Stimulated activated CD4-positive, alpha-beta T cell treated with anti-CD3 and anti-CD28 coated beads, TNF-alpha, amount 100 ng/mL, for 48 hours (primary cell): Measurements from ENCODE around the gene PPFIBP2.

Experiments used
- DNase-seq, 3 donors: peaks; one replicate each; pipeline ENCODE4 v3.0.0-alpha.2; 2020; ENCODE audit warnings: low read depth in 3 of 3

The PPFIBP2 gene

DNA sequence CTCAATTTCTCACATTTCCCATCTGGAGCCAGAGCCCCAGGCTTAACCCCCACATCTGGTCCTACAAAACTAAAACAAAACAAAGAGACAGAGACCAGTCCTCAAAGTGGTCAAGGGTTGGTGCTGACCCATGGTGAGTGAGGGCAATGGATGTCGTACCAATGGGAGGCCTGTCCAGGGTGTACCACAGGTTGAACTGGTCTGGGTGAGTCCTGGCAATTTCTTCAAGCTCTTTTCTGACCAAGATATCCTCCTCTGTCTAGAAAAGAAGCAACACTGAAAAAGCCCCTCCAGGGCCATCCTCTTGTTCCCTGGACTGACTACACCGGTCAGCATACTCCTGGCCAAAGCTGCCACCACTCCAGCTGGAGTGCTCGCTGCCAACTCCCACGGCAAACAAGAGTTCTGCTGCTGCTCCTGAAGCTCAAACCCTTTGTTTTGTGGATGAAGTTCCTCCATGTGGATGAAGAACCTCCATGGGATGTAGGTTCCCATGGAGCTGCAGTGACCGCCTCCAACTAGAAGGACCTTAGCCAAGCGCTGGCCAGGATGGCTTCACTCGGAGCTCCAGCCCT is 152.6 kb downstream of the PPFIBP2 start:
- no peak for DNase-seq

DNA sequence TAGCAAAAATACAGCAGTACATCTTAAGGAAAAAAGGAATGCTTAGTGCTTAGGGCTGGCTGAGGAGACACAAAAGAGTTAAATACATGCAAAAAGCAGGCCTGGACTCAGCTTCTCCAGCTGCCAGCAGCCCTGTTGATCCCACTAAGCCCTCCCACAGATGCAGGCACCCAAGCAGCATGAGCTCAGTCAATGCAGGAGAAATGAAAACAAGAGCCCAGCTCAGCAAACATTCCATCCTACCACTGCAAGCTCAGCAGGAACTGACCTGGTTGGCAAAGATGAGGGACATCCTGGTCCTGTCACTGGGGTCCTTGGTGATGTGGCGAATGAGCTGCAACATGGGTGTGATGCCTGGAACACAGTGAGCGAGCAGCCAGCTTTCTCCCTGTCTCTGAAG is 153.7 kb downstream of the PPFIBP2 start:
- DNase-seq = no peak

DNA sequence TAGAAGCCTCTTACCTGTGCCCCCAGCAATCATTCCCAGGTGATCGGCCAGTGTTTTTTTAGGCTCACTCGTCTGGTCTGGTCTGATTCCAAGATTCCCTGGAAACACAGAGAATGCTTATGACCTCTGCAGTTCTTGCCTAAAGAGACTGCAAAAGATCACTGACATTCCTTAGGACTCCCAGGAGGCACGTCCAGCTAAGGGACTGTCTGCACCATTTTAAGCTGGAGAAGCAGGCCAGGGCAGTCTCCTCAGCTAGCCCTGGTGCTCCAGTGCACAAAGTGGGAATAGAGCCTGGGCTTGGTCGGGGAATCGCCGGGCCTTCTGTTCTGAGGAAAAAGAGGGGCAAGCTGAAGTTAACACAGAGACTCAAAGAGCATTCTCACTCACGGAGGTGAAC is 154.7 kb downstream of the PPFIBP2 start:
- no peak for DNase-seq

DNA sequence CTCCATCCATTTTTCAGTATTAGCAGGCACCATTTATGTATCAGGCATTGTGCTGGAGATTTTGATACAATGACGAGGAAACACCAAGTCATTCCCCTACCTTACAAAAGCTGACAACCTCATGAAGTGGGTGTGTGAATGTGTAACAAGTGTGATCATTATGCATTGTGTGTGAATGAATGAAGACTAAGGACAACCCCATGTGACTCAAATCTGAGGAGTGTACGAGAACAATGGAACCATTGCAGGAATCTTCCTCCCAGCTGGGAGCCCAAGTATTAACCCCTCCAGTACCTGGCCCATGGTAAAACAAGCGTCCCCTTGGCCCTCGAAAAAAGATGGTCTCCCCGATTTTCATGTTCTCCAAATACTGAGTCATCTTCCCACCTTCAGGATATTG is 155.1 kb downstream of the PPFIBP2 start:
- no peak for DNase-seq

DNA sequence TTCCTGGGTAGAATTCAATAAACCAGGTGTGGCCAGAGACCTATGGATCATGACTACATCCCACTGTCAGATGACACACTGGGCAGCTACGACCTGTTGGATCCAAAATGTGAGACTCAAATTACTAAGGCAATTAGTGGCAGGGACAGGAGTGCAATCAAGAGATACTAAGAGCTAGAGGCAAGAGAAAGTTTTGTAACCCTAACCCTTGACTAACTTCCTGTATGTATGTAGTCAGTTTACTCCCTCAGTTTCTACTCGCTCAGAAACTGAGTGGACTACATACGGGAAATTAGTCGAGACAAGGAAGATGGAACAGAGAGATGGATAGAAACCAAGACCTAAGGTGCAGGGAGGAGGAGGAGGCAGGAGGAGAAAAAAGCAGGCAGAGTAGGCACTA is 156.8 kb downstream of the PPFIBP2 start:
- DNase-seq = no peak

DNA sequence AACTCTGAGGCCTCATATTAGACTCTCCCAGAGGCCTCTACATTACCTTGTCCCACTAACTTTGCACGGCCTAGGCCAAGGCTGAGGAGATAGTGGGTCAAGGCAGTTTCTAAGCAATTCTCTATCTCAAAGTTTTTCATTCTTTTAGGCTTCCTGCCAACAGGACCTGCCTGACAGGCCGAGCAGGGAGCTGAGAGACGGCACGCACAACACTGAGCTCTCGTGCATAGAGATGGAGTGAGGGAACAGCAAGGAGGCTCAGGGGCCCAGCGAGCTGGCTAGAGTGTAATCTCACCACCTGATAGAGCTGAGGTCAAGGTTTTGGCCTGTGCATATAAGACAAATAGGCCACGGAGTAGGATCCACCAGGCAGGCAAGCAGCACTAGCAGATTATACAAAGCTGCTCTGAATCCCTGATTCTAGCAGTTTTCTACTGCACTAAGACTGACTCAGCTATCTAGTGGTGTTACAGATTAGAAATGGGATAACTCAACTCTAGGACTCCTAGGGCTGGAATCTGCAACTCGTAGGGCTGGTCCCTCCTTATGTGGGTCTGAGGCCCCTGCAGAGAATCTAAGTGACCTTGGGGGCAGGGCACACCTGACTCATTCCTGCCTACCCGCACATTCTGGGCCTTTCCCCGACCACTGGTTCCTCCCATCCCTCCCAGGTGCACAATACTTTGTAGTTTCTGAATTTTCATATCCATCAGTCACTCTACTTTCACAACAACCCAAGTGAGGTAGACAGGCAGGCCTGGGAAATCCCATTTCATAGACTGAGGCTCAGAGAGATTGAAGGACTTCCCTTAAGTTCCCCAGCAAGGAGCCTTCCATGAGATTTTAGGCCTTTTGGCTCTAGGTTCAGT is 157.8 kb downstream of the PPFIBP2 start:
- peak in 1 of 3 donors; percentile 34 for DNase-seq

DNA sequence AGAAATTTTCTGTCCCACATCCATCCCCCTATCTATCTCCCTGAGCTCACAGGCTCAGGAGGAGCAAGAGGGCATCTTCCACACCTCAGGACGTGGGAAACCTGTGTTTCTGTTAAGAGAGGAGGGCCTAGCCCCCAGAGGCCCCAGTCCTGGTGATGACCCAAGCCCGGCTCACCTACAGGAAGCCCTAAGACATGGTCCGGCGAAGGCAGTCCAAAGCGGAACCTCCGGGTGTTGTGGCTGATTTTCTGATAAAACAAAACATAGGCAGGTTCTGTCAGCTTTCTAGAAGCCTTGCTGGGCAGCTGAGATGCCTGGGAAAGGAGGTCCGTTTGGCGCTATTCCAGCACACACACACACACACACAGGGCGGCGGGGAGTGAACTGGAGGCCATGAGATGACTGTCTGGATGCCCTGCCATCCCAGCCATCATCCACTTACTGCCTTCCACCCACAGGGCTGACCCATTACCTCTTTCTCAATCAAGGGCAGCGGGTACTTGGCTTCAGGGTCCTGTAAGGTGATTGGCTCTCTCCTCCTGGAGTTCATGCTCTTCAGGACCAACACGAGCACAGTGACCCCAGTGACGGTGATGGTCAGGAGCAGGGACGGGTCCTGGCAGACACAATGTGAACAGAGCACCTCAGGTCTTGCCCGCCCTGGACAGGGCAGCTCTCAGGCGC is 158.6 kb downstream of the PPFIBP2 start:
- DNase-seq = no peak

DNA sequence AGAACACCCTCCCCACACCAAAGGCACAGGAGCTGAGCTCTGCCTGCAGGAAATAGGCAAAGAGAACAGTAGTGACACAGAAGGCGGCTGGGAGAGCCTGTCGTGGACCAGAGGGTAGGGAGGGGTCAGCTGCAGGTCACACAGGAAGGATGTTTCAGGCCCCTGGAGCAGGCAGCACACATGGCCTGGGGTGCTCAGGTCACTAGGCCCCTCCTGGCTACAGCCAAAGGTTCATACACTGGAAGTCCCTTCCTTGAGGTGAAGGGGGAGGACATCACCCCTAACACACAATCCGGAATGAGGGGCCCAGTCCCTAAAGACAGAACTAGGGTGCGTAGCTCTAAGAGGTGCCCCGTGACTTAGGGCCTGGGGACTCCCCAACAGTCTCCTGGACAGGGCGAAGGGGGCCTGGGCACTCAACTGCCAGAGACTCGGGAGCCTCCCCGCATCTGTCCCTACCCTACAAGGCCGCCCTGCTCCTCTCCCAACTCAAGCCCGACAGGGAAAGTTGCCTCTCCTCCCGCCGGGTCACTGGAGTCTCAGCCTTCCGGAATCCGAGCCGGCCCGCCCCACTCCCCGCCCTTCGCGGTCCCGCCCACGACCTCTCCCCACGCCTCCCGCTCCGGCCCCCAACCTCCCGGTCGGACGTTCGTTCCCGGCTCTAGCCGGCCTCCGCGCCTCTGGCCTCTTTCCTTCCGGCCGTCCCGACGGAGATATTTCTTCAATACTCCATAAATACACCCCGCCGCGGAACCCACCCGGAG is 159.3 kb downstream of the PPFIBP2 start, which contains the start of gene CYB5R2:
Gene CYB5R2, minus strand, starts transcription at position 541 of the 764 bp plus-strand sequence. CDS start 675 bp downstream, outside the sequence.
- no peak for DNase-seq

DNA sequence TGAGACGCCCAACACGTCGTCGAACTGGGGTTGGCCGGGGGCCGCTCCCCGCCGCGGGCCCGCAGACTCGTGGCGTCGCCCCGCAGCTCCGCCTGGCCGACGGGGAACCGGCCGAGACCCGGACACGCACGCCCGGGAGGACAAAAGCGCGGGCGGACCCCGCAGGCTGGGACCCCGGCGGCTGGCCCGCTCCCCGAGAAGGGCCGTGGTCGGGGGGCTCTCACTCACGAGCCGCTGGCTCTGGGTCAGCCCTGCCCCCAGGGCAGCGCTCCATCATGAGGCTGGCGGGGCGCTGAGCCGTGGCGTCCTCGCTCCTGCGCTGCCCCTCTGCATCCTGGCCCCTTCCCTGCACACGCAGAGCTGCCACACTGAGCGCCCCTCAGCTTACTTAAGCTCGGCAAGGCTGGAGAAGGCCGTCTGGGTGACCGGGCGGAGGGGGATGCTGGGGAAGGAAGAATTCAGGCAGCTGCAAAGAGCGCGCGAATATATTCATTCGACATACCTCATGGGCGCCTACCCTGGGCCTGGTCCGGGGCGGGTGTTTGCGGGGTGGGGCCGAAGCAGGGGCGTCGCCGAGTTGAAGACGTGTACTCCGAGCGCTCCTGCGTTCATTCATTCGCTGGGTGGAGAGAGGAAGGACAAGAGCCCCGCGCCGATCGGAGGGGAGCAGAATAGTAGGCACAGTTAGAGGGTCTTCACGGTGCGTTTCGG is 160.1 kb downstream of the PPFIBP2 start:
- DNase-seq = no peak

DNA sequence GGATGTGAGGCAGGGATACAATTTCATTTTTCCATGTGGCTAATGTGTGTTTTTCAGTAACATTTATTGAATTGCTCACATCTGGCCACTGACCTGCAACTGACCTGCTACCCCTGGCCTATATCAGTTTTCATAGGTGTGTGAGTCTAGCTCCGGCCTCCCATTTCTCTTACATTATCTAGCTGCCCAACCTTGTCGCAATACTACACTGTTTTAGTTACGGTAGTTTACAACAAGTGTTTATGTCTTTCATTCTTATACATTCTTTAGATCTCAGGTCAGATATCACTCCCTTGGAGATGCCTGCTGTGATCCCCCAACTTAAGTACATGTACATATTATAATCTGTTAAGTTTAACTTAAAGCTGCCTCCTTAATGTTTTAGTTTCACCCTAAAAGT is 161.8 kb downstream of the PPFIBP2 start:
- DNase-seq = no peak

DNA sequence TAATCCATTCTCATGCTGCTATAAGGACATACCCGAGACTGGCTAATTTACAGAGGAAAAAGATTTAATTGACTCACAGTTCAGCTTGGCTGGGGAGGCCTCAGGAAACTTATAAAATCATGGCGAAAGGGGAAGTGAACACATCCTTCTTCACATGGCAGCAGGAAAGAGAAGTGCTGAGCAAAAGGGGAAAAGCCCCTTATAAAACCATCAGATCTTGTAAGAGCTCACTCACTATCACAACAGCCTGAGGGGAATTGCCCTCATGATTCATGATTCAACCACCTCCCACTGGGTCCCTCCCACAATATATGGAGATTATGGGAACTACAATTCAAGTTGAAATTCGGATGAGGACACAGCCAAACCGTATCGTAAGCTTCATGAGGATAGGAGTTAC is 163.3 kb downstream of the PPFIBP2 start:
- DNase-seq = no peak

DNA sequence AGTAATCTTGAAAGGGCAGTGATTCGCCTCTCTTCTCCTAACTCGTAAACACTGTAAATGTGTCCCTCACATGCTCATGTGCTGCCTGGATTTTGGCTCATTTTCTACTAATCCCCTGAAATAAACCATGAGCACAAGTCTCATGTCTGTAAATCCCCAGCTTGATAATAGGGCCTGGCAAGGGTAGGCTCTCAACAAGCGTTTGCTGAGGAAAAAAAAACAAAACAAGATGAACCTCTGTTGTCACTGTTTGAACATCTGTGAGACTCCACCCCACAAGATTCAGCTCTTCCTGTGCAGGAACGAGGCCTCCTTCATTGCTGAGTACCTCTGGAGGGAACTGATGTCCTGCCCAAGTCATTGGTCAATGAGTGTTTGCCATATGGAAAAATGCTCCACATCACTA is 164.0 kb downstream of the PPFIBP2 start:
- DNase-seq = no peak

DNA sequence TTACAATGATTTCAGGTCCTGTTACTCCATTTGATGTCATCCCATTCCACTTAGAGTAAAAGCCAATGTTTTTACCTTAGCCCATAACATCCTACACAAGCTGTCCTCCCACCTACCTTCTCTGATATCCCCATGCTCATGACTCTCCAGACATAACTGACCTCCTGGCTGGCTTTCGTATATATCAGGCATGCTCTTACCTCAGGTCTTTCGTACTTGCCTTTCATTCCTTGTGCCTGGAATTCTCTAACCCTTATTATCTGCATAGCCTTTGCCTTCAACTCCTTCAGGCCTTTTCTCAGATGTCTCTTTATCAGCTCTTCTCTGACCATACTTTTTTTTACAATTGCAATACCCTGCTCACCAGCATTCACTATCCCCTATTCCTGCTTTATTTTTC is 169.8 kb downstream of the PPFIBP2 start:
- no peak for DNase-seq

DNA sequence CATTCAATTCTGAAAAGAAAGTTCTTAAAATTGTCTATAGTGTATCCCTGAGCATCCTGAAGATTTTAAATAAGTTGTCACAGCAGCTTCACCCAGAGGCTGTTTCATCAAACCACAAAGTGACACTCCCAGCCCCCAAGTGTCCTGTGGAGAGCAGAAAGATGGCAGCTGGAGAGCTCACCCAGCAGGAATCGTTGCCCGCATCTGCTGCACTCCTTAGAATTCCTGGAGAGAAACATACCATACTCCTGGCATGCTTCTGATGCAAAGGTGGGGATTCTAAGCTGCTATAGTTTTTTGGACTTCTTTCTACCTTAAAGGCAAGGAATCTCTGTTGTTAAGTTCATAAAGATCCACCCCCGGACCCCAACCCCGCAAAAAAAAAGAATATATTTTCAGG is 173.0 kb downstream of the PPFIBP2 start:
- DNase-seq = no peak

DNA sequence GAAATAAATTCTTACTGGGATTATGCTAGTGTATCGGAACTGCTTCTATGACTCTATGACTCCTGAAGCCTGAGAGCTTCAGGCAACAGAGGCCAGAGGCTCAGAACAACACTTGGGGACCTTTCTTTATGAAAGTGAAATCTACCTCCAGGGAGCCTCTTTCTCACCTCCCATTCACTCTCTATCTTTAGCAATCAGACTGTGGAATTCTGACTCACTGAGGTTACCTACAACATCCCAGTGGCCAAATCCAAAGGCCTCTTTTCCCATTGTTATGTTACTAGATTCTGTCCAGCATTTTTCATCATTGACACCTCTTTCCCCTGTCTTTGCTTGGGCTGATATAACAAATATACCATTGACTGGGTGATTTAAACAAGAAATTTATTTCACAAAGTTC is 173.6 kb downstream of the PPFIBP2 start:
- DNase-seq = no peak

DNA sequence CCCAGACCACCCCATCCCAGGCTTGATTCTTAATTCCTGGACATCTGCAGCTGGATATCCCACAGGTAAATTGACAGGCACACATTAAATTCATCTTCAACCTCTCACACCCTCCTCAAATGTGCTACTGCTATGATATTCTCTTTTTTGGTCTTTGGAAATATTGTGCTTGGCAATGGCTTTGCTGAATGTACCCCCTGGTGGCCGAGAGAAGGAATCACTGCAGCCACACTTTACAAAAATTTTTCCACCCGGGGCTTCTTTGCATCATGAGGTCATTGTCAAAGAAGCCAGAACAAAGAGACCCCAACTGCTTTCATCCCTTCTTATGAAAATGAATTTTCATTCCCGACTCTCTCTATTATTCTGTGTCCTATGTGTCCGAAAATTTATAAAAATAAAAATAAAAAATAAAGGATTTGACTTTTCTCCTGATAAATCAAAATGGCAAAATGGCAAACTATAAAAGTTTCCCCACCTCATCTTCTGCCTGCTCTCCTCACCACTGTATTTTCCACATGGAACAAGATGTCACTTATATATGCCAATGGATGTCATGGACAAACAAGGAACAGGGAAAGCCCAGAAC is 174.5 kb downstream of the PPFIBP2 start:
- DNase-seq = no peak

DNA sequence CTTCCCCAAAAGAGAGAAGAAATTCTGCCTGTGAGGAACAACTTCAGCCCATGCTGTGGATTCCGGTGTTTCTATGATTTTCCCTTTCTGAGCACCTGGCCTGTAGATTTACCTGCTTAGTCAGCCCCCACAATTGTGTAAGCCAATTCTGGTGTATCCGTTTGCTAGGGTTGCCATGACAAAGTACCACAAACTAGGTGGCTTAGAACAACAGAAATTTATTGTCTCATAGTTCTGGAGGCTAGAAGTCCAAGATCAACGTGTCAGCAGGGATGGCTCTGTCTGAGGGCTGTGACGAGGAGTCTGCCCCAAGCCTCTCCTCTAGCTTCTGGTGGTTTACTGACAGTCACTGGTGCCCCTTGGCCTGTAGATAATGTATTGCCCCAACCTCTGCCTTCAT is 175.4 kb downstream of the PPFIBP2 start:
- DNase-seq = no peak

DNA sequence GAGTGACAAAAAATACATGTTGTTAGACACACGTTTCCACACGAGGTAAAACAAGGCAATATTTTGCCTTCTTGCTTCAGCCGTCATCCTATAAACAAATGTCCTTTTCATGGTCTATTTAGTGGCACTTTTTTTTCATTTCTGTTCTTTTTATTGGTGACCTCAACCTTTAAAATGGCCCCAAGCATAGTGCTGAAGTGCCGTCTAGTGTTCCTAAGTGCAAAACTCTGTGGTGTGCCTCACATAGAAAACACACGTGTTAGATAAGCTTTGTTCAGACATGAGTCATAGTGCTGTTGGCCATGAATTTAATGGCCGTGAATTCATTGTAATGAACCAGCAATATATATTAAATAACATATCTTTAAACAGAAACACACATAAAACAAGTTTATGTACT is 176.8 kb downstream of the PPFIBP2 start:
- DNase-seq = no peak

DNA sequence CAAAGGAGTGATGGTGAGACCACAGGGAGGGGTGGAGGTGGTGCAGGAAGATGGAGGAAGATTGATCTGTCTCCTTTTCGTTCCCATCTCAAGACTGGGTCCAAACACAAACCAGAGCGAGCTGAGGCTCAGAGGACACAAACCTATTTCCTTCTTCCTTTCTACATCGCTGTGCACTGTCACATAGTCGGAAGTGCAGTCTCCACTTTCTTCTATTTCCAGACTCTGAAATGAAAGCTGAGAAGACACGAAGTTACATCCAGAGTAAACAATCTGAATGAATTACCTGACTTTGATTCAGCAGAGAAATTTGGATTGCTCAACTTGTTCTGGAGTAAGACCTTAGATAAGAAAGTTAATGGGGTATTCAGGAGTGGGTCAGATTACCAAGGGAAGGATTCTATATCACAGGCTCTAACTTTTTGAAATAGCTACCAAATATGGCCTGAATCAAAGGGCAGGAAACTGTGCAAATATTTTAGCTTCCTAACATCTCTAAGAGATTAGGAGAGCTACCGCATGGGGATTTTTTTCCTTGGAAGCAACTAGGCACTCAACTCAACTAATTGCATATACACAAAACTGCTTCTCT is 178.1 kb downstream of the PPFIBP2 start:
- DNase-seq = no peak

DNA sequence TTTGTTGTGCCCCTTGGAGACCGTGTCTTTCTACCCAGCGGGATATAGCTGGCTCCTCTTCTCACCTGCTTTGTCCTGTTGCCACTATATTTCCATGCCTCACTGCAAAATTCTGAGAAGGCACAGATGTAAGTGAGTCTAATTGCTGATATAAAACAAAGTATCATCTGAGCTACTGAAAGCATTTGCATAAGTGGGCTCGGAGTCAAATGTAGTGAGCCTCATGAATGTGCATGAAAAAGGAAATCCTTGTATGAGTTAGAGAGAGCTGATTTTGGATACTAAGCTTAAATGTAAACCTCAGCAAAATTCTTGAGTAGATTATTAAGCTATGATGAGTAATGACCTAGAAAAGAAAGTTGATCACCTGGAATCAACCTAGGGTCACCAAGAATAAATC is 178.6 kb downstream of the PPFIBP2 start:
- no peak for DNase-seq

DNA sequence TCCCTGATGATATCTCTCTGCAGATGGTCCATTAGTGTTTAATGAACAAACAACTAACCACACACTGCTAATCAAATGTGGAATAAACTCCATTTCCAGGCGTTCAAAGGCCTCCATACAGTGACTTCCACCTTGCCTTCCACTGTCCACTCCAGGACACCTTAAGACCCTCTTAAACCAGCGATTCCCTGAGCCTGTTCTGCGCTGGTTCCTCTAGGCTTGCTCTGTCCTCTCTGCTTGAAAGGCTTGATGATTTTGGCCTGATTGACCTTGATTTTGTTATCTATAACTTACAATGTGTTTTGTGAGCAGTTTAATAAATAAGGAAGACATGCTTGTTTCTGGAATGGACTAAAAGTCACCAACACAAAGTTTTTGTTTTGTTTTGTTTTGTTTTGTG is 180.4 kb downstream of the PPFIBP2 start:
- no peak for DNase-seq
